GM12878 (cell line): ENCODE measurements around the gene GSAP. TPM values are rescaled to one million over a fixed set of nuclear protein-coding genes. Genes with fewer than 3 reads are reported as not detected.

ENCODE experiments used
- ATAC-seq: fragments of 200-7000 bp; cut with Tn5 transposase; 3 replicates; pipeline ENCODE4 v1.9.1; 2020; ENCODE audit warnings: mild to moderate bottlenecking, moderate library complexity
- BruUV-seq: library from RNA; stranded (reverse); fragments of 400-500 nt; replicated peaks from 2 replicates; lab custom pipeline; 2021; lab: Mats Ljungman, UMichigan
- CTCF ChIA-PET: fragments of 300-600 bp; sonication (Branson Sonifier 250); formaldehyde crosslinking; extraction: SDS; loops from one replicate; lab custom pipeline; 2021; ENCODE audit warnings: inconsistent platforms; lab: Yijun Ruan, JAX
- POLR2A ChIA-PET: fragments of 350-600 bp; formaldehyde crosslinking; extraction: SDS; loops from one replicate; lab custom pipeline; 2021; ENCODE audit warnings: inconsistent platforms; lab: Charles Lee
- RAD21 ChIA-PET: fragments of 300-600 bp; sonication (Branson Sonifier 250); formaldehyde crosslinking; loops from one replicate; lab custom pipeline; 2023; ENCODE audit warnings: antibody characterized with exemption; ENCODE audit not compliant: unreplicated experiment; lab: Charles Lee
- SMC1A ChIA-PET: fragments of 300-600 bp; sonication (Branson Sonifier 250); formaldehyde crosslinking; loops from one replicate; lab custom pipeline; 2023; ENCODE audit not compliant: unreplicated experiment, uncharacterized antibody; lab: Charles Lee
- DNase-seq: peaks from one replicate; pipeline ENCODE4 v3.0.0-alpha.2; 2011; ENCODE audit warnings: low read depth, low spot score
- FAIRE-seq: peaks from 3 replicates; lab custom pipeline; 2011; peaks lifted over from hg19 to GRCh38; lab: Jason Lieb, UNC
- H2AFZ ChIP-seq: 2 replicates; pipeline ENCODE4 v1.6.0; 2011; ENCODE audit warnings: low read depth, low read length, control low read depth; ENCODE audit not compliant: control insufficient read depth
- H3K27ac ChIP-seq: 2 replicates; pipeline ENCODE4 v1.5.1; 2011; ENCODE audit warnings: control low read depth; ENCODE audit not compliant: control insufficient read depth, insufficient read depth
- H3K27me3 ChIP-seq, 2 experiments: replicated peaks in 1 of 2; 2 replicates each; pipeline versions ENCODE4 v1.6.0 to v1.6.1; 2011; ENCODE audit warnings: low read length in 1 of 2; ENCODE audit not compliant: control insufficient read depth in 2 of 2, insufficient read depth in 2 of 2
- H3K36me3 ChIP-seq, 2 experiments: 2 replicates each; pipeline ENCODE4 v1.5.1; 2011; ENCODE audit warnings: low read length in 1 of 2; ENCODE audit not compliant: control insufficient read depth in 2 of 2, insufficient read depth in 2 of 2
- H3K4me1 ChIP-seq: 2 replicates; pipeline ENCODE4 v1.6.1; 2011; ENCODE audit warnings: mild to moderate bottlenecking, low read length, moderate library complexity, mixed read lengths; ENCODE audit not compliant: control insufficient read depth, insufficient read depth
- H3K4me2 ChIP-seq: 2 replicates; pipeline ENCODE4 v1.6.0; 2011; ENCODE audit warnings: control low read depth; ENCODE audit not compliant: control insufficient read depth, insufficient read depth
- H3K4me3 ChIP-seq: fragments of 200-600 bp; sonication (generic); 2 replicates; pipeline ENCODE4 v1.5.1; 2016
- H3K79me2 ChIP-seq: 2 replicates; pipeline ENCODE4 v1.6.0; 2011; ENCODE audit warnings: low read length; ENCODE audit not compliant: control insufficient read depth, insufficient read depth
- H3K9ac ChIP-seq: 2 replicates; pipeline ENCODE4 v1.8.0; 2011; ENCODE audit warnings: low read length, control low read depth, mixed read lengths; ENCODE audit not compliant: control insufficient read depth, insufficient read depth
- H3K9me3 ChIP-seq: replicated peaks from 3 replicates; pipeline ENCODE4 v1.5.1; 2011; ENCODE audit warnings: mild to moderate bottlenecking, low read length; ENCODE audit not compliant: control insufficient read depth, insufficient read depth
- H4K20me1 ChIP-seq: 2 replicates; pipeline ENCODE4 v1.6.0; 2011; ENCODE audit not compliant: control insufficient read depth, insufficient read depth
- ATF7 ChIP-seq: fragments of 450-650 bp; IDR thresholded peaks from 2 replicates; pipeline ENCODE4 v1.6.1; 2016; ENCODE audit warnings: low read depth, mild to moderate bottlenecking
- CREB1 ChIP-seq: IDR thresholded peaks from 2 replicates; pipeline ENCODE4 v1.6.1; 2012; ENCODE audit warnings: low read depth, mild to moderate bottlenecking, inconsistent platforms
- CREM ChIP-seq: IDR thresholded peaks from 2 replicates; pipeline ENCODE4 v1.6.1; 2014; ENCODE audit warnings: antibody characterized with exemption, low read depth
- E4F1 ChIP-seq: fragments of 450-650 bp; IDR thresholded peaks from 2 replicates; pipeline ENCODE4 v1.6.1; 2018; ENCODE audit warnings: borderline replicate concordance, mild to moderate bottlenecking; ENCODE audit not compliant: partially characterized antibody
- GATAD2B ChIP-seq: fragments of 450-650 bp; conservative IDR thresholded peaks from 2 replicates; pipeline ENCODE4 v1.6.1; 2017; ENCODE audit warnings: low read depth, mild to moderate bottlenecking, moderate library complexity
- MEF2A ChIP-seq: IDR thresholded peaks from 2 replicates; pipeline ENCODE4 v1.6.1; 2011; ENCODE audit warnings: low read depth, mild to moderate bottlenecking, low read length, moderate library complexity; ENCODE audit not compliant: insufficient read depth
- POLR2A ChIP-seq: IDR thresholded peaks from 2 replicates; pipeline ENCODE4 v1.6.1; 2011; ENCODE audit warnings: low read depth, mild to moderate bottlenecking, low read length
- POLR2AphosphoS5 ChIP-seq: IDR thresholded peaks from 2 replicates; pipeline ENCODE4 v1.6.1; 2011; ENCODE audit warnings: mild to moderate bottlenecking, low read length, inconsistent platforms
- SMC3 ChIP-seq: IDR thresholded peaks from 2 replicates; pipeline ENCODE4 v1.6.1; 2011; ENCODE audit warnings: low read length, improper control_type of control experiment, borderline replicate concordance
- SREBF2 ChIP-seq: IDR thresholded peaks from 2 replicates; pipeline ENCODE4 v1.6.1; 2012; ENCODE audit warnings: mild to moderate bottlenecking, low read length
- SRF ChIP-seq, 2 experiments: IDR thresholded peaks; 2 replicates each; pipeline ENCODE4 v1.6.1; 2011; ENCODE audit warnings: low read depth in 2 of 2, low read length in 2 of 2, mild to moderate bottlenecking in 1 of 2, moderate library complexity in 1 of 2
- TBL1XR1 ChIP-seq: IDR thresholded peaks from 2 replicates; pipeline ENCODE4 v1.6.1; 2012; ENCODE audit warnings: low read depth, low read length, improper control_type of control experiment
- ZNF217 ChIP-seq: fragments of 450-650 bp; IDR thresholded peaks from 2 replicates; pipeline ENCODE4 v1.6.1; 2017; ENCODE audit warnings: antibody characterized with exemption, mild to moderate bottlenecking
- WGBS: methylation state at CpG from one replicate; pipeline ENCODE4 v1.1.6; 2016; ENCODE audit warnings: low lambda C conversion rate; ENCODE audit not compliant: insufficient replicate concordance, insufficient coverage; ENCODE audit errors: missing lambda C conversion rate; 5-methylcytosine and 5-hydroxymethylcytosine counted together
- in situ Hi-C: fragments of 300-500 bp; cut with MboI; formaldehyde crosslinking; loops from 9 replicates; pipeline ENCODE4 v1.14.3; 2018; ENCODE audit warnings: mixed read lengths
- intact Hi-C: fragments of 100-400 bp; cut with micrococcal nuclease; formaldehyde crosslinking; loops from one replicate; pipeline ENCODE4 v1.14.2; 2022; ENCODE audit not compliant: unreplicated experiment
- polyA plus RNA-seq, 11 experiments: library from polyadenylated mRNA; depleted of rRNA in 4 of 11; unstranded in 6 of 11; stranded (reverse) in 5 of 11; fragments of >200 nt; fragmentation: Nextera tagmentation in 4 of 11; fragmentation: Illumina TruSeq in 1 of 11; extraction: Ambion mirVana in 4 of 11; extraction: Trizol in 1 of 11; gene quantifications; 1 replicate in 1 of 11; 2 replicates in 10 of 11; pipeline versions ENCODE4 v1.2.1 to v1.2.3, GENCODE V29; 2011 to 2016; ENCODE audit warnings: inconsistent platforms in 2 of 11, missing spikeins in 2 of 11, low read depth in 1 of 11
- total RNA-seq, 4 experiments: library from RNA; depleted of rRNA in 3 of 4; stranded (reverse); fragments of >200 nt in 3 of 4; fragmentation: Illumina TruSeq in 1 of 4; extraction: Trizol in 1 of 4; gene quantifications; 2 replicates each; pipeline versions ENCODE4 v1.2.1 to v1.2.3, GENCODE V29; 2013 to 2021

The GSAP gene
- total and polyA plus RNA-seq, 10 of the 15 experiments (the other 5 are each of a cell fraction or from before 2014, with no cell fraction given) = 6.6 to 38.1 (median 21.8) TPM

GRCh38 chr7:77270094-77270480 lies 146.1 kb downstream of the GSAP start:
- POLR2A ChIA-PET = interaction anchor here (0.6 to 0.7 kb wide), 2 partner anchors 51 to 58 kb away, joined by 3 to 4 read pairs; no protein-coding TSS in a partner anchor
- H3K27ac ChIP-seq = no peak overlapping the region
- TF ChIP-seq SREBF2 (no peak), MEF2A (no peak), TBL1XR1 (no peak), POLR2AphosphoS5 (no peak), POLR2A (no peak), CREB1 (no peak), ZNF217 (no peak), ATF7 (no peak), CREM (no peak), E4F1 (no peak), GATAD2B (no peak), SMC3 (no peak), SRF (IDR thresholded peaks at IDR 0.05; ENCODE audit: low read depth in 2 of 2, low read length in 2 of 2) (no peak)
- H2AFZ ChIP-seq = no peak overlapping the region
- H3K4me2 ChIP-seq = no peak overlapping the region; the same call in 1 of the 2 replicates
- H3K9me3 ChIP-seq = no peaks in the 10 kb centered on the region
- SMC1A ChIA-PET = interaction anchor here (0.7 to 3.6 kb wide), 8 partner anchors 12 to 490 kb away, joined by 3 to 11 read pairs (median 5); no protein-coding TSS in a partner anchor
- ATAC-seq (no peak), FAIRE-seq (no peak), DNase-seq (no peak)
- RAD21 ChIA-PET = interaction anchor here (0.6 to 1.5 kb wide), 2 partner anchors 62 to 76 kb away, joined by 3 to 4 read pairs; no protein-coding TSS in a partner anchor
- no peaks in the 10 kb centered on the region for H3K79me2 ChIP-seq
- peaks cover 19% of the 10 kb centered on the region for H3K4me1 ChIP-seq
- H3K36me3 ChIP-seq = no peaks in the 10 kb centered on the region
- 100% methylated on average over 1 of the region's 1 CpG for WGBS
- no peaks in the 10 kb centered on the region for H4K20me1 ChIP-seq
- no peak overlapping the region for H3K4me3 ChIP-seq
- BruUV-seq = no TSS peak
- no peak overlapping the region for H3K9ac ChIP-seq
- in situ Hi-C loops = no loop called here
- intact Hi-C loops = no loop called here
- CTCF ChIA-PET = interaction anchor here (0.8 to 2.1 kb wide), 5 partner anchors 10 to 148 kb away, joined by 3 to 6 read pairs (median 3); partner anchors contain the start of gene CCDC146
- no peaks in the 10 kb centered on the region for H3K27me3 ChIP-seq
